ENCODE measurements around the gene SFTA2. TPM values are rescaled to one million over a fixed set of nuclear protein-coding genes. Genes with fewer than 3 reads are reported as not detected.
A peak's percentile ranks its signal among the peaks of the same experiment; 100 is the strongest.

Gene SFTA2
- total and polyA plus RNA-seq, 9 of the 15 experiments (the other 6 are each of a cell fraction or from before 2014, with no cell fraction given): not detected

DNA sequence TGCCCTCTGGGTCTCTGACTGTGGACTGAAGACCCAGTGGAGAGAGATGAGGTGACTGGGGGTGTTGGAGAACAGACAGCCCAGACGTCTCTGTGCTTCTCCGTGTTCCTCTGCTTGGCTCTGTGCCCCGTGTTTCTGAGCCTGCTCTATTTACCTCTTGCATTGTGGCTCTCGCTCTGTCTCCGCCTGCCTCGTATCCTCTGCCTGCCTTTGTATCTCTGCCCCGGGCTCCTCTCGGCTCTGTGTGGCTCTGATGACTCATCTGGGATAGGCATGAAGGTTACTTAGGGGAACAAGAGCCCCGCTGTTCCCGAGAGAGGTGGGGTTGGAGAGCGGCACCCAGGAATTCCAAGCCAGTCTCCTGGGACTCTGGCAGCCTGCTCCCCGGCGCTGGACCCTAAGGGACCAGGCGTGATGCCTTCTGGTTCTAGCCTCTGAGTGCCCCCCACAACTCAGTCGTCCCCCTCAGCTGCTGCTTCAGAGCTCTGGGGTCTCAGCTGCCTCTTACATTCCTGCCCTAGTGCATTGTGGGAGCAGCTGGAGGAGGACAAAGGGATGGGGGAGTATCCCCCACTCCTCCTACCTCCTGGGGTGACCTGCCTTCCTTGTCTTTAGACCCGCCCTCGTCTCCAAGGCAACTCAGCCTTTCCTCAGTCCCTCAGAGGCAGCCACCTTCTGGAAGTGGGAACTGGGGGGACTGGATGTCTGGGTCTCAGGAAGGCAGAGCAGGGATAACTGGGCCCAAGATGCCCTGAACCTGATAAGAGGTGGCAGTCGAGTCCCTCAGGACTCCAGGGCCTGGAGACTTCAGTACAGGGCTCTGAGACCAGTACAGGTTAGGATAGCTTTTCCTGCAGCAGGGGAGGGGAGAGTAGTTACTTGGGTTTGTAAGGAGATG is 45.7 kb downstream of the SFTA2 start (continued):
- TF ChIP-seq, protein P1, sequence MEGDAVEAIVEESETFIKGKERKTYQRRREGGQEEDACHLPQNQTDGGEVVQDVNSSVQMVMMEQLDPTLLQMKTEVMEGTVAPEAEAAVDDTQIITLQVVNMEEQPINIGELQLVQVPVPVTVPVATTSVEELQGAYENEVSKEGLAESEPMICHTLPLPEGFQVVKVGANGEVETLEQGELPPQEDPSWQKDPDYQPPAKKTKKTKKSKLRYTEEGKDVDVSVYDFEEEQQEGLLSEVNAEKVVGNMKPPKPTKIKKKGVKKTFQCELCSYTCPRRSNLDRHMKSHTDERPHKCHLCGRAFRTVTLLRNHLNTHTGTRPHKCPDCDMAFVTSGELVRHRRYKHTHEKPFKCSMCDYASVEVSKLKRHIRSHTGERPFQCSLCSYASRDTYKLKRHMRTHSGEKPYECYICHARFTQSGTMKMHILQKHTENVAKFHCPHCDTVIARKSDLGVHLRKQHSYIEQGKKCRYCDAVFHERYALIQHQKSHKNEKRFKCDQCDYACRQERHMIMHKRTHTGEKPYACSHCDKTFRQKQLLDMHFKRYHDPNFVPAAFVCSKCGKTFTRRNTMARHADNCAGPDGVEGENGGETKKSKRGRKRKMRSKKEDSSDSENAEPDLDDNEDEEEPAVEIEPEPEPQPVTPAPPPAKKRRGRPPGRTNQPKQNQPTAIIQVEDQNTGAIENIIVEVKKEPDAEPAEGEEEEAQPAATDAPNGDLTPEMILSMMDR (IDR thresholded peaks at IDR 0.05 in 2 of 3, conservative IDR thresholded peaks at IDR 0.05 in 1 of 3; ENCODE audit: insufficient read depth in 2 of 3, low read depth in 1 of 3, low read length in 3 of 3): no peak
- TF ChIP-seq ZBTB1 (CRISPR knock-in tag; IDR thresholded peaks at IDR 0.05; ENCODE audit: borderline replicate concordance, low read depth): 0 out of 2 replicates have a peak, but pooled peaks have one; percentile 70
- TF ChIP-seq NR2C2 (CRISPR knock-in tag; IDR thresholded peaks at IDR 0.05): no peak
- TF ChIP-seq NR2C2 (tag; IDR thresholded peaks at IDR 0.05): no peak
- no peak for TF ChIP-seq ZNF354B (CRISPR knock-in tag; IDR thresholded peaks at IDR 0.05)
- TF ChIP-seq, protein P2, sequence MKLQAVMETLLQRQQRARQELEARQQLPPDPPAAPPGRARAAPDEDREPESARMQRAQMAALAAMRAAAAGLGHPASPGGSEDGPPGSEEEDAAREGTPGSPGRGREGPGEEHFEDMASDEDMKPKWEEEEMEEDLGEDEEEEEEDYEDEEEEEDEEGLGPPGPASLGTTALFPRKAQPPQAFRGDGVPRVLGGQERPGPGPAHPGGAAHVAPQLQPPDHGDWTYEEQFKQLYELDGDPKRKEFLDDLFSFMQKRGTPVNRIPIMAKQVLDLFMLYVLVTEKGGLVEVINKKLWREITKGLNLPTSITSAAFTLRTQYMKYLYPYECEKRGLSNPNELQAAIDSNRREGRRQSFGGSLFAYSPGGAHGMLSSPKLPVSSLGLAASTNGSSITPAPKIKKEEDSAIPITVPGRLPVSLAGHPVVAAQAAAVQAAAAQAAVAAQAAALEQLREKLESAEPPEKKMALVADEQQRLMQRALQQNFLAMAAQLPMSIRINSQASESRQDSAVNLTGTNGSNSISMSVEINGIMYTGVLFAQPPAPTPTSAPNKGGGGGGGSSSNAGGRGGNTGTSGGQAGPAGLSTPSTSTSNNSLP (IDR thresholded peaks at IDR 0.05; ENCODE audit: borderline replicate concordance, low read depth, low read length): no peak
- TF ChIP-seq ASH1L (IDR thresholded peaks at IDR 0.05; ENCODE audit: borderline replicate concordance, low read depth, partially characterized antibody): no peak
- TF ChIP-seq ZNF785 (CRISPR knock-in tag; IDR thresholded peaks at IDR 0.05): no peak
- no peak for TF ChIP-seq NR3C1 (CRISPR knock-in tag; IDR thresholded peaks at IDR 0.05)
- no peak for TF ChIP-seq HEY1 (CRISPR knock-in tag; IDR thresholded peaks at IDR 0.05; ENCODE audit: borderline replicate concordance)
- TF ChIP-seq EP300 (IDR thresholded peaks at IDR 0.05; ENCODE audit: low read length): no peak
- no peak for TF ChIP-seq SRF (CRISPR knock-in tag; IDR thresholded peaks at IDR 0.05)
- no peak for TF ChIP-seq MECOM (CRISPR knock-in tag; IDR thresholded peaks at IDR 0.05)
- TF ChIP-seq ZNF695 (CRISPR knock-in tag; IDR thresholded peaks at IDR 0.05): no peak
- TF ChIP-seq, protein P3, sequence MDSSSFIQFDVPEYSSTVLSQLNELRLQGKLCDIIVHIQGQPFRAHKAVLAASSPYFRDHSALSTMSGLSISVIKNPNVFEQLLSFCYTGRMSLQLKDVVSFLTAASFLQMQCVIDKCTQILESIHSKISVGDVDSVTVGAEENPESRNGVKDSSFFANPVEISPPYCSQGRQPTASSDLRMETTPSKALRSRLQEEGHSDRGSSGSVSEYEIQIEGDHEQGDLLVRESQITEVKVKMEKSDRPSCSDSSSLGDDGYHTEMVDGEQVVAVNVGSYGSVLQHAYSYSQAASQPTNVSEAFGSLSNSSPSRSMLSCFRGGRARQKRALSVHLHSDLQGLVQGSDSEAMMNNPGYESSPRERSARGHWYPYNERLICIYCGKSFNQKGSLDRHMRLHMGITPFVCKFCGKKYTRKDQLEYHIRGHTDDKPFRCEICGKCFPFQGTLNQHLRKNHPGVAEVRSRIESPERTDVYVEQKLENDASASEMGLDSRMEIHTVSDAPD (CRISPR knock-in tag; IDR thresholded peaks at IDR 0.05): no peak
- TF ChIP-seq ZNF76 (CRISPR knock-in tag; IDR thresholded peaks at IDR 0.05; ENCODE audit: borderline replicate concordance): peak; percentile 66; the same call in 1 of the 2 replicates
- TF ChIP-seq PURB (CRISPR knock-in tag; IDR thresholded peaks at IDR 0.05; ENCODE audit: low read depth): no peak
- no peak for TF ChIP-seq MCM7 (IDR thresholded peaks at IDR 0.05)
- TF ChIP-seq, protein P4, sequence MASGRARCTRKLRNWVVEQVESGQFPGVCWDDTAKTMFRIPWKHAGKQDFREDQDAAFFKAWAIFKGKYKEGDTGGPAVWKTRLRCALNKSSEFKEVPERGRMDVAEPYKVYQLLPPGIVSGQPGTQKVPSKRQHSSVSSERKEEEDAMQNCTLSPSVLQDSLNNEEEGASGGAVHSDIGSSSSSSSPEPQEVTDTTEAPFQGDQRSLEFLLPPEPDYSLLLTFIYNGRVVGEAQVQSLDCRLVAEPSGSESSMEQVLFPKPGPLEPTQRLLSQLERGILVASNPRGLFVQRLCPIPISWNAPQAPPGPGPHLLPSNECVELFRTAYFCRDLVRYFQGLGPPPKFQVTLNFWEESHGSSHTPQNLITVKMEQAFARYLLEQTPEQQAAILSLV (tag; IDR thresholded peaks at IDR 0.05): no peak

All from K562 (cell line).